ENCODE measurements around the gene PAN3. TPM values are rescaled to one million over a fixed set of nuclear protein-coding genes. Genes with fewer than 3 reads are reported as not detected.

The PAN3 gene
- total RNA-seq, 1 donor from 2014 or later, result 15.5 TPM

- no peak for DNase-seq (ENCODE audit: low read depth)
- H3K4me3 ChIP-seq (ENCODE audit: low read depth, low read length), result no peak overlapping the region
- TF ChIP-seq CTCF (conservative IDR thresholded peaks at IDR 0.05; ENCODE audit: low read depth, low read length), result no peak
Measured at GRCh38 chr13:28161370-28161769, 23.0 kb downstream of the PAN3 start.

GRCh38 chr13:28163587-28163986, 25.2 kb downstream of the PAN3 start:
- no peak for TF ChIP-seq CTCF (conservative IDR thresholded peaks at IDR 0.05; ENCODE audit: low read depth, low read length)
- no peak overlapping the region for H3K4me3 ChIP-seq (ENCODE audit: low read depth, low read length)
- no peak for DNase-seq (ENCODE audit: low read depth)

DNA sequence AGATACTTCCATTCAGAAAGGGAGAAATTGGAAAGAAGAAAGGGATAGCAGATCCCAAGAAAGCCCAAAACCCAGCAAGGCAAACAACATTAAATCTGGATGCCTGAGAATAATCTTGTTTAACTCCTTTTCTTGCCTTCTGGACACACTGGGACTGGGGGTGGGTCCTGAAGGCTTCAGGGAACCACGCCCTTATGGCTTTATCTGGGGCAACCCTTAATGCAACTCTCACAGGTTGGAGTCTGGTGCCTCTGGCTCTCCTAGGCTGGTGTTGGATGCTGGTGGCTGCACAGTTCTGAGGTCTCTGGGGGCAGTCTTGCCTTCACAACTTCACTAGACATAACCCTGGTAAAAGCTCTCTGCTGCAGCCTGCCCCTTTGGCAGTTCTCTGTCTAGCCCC, 27.9 kb downstream of the PAN3 start:
- H3K4me3 ChIP-seq (ENCODE audit: low read depth, low read length), result no peak overlapping the region
- DNase-seq (ENCODE audit: low read depth), result no peak
- TF ChIP-seq CTCF (conservative IDR thresholded peaks at IDR 0.05; ENCODE audit: low read depth, low read length), result no peak

- no peak for TF ChIP-seq CTCF (conservative IDR thresholded peaks at IDR 0.05; ENCODE audit: low read depth, low read length)
- H3K4me3 ChIP-seq (ENCODE audit: low read depth, low read length), result no peak overlapping the region
- no peak for DNase-seq (ENCODE audit: low read depth)
Measured at GRCh38 chr13:28171266-28171665, 32.9 kb downstream of the PAN3 start.

DNA sequence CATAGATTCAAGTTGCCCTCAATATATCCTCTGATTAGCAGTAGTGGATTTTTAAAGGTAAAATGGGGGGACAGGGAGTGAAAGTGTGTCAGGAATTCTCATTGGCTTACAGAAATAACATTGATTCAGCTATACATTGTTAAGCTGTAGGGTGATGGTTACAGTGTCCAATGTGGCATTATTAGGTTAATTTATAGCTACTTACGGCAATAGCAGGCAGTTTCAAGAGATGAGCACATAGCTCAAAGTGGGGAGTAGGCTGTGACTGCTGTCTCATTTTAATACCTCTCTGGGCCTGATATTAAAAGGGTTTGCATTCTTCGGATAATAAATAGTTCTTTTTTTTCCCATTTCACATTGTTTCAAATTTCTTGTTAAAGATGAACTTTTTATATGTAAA, 34.6 kb downstream of the PAN3 start:
- no peak for DNase-seq (ENCODE audit: low read depth)
- TF ChIP-seq CTCF (conservative IDR thresholded peaks at IDR 0.05; ENCODE audit: low read depth, low read length), result no peak
- H3K4me3 ChIP-seq (ENCODE audit: low read depth, low read length), result no peak overlapping the region

GRCh38 chr13:28173793-28174192, 35.4 kb downstream of the PAN3 start:
- no peak for DNase-seq (ENCODE audit: low read depth)
- TF ChIP-seq CTCF (conservative IDR thresholded peaks at IDR 0.05; ENCODE audit: low read depth, low read length), result no peak
- H3K4me3 ChIP-seq (ENCODE audit: low read depth, low read length), result no peak overlapping the region

GRCh38 chr13:28177327-28177726, 39.0 kb downstream of the PAN3 start:
- no peak for DNase-seq (ENCODE audit: low read depth)
- H3K4me3 ChIP-seq (ENCODE audit: low read depth, low read length), result no peak overlapping the region
- TF ChIP-seq CTCF (conservative IDR thresholded peaks at IDR 0.05; ENCODE audit: low read depth, low read length), result no peak
